Fibroblast of pulmonary artery (primary cell): ENCODE measurements around the gene FAM180B.
A peak's percentile ranks its signal among the peaks of the same experiment; 100 is the strongest.
"Not testable (repeated sequence)": the region's sequence is repeated elsewhere in the genome, so short reads cannot be mapped to it uniquely, and the experiment has no call there.

ENCODE experiments used
- DNase-seq: peaks from one replicate; pipeline ENCODE4 v3.0.0-alpha.2; 2010; ENCODE audit warnings: low read depth
- H3K4me3 ChIP-seq: replicated peaks from 2 replicates; pipeline ENCODE4 v1.5.1; 2011; ENCODE audit warnings: low read depth, mild to moderate bottlenecking, control low read depth, low read length, moderate library complexity
- TF ChIP-seq, protein P1 (sequence below): IDR thresholded peaks from 2 replicates; pipeline ENCODE4 v1.5.1; 2011; ENCODE audit warnings: mild to moderate bottlenecking, control low read depth, low read length, inconsistent platforms; ENCODE audit errors: missing control alignments

FAM180B gene

DNA sequence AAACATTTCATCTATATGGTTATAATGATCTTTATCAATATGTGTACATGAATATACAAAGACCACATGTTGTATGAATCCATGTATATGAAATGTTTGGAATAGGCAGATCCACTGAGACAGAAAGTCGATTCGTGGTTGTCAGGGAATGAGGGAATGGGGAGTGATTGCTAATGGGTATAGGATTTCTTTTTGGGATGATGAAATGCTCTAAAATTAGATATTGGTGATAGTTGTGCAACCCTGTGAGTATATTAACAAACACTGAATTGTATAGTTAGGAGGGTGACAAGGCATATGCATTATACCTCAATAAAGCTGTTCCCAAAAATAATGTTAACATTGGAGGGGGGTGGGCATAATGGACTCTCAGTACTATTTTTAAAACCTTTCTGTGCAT is 26.1 kb upstream of the FAM180B start:
- TF ChIP-seq, protein P1, sequence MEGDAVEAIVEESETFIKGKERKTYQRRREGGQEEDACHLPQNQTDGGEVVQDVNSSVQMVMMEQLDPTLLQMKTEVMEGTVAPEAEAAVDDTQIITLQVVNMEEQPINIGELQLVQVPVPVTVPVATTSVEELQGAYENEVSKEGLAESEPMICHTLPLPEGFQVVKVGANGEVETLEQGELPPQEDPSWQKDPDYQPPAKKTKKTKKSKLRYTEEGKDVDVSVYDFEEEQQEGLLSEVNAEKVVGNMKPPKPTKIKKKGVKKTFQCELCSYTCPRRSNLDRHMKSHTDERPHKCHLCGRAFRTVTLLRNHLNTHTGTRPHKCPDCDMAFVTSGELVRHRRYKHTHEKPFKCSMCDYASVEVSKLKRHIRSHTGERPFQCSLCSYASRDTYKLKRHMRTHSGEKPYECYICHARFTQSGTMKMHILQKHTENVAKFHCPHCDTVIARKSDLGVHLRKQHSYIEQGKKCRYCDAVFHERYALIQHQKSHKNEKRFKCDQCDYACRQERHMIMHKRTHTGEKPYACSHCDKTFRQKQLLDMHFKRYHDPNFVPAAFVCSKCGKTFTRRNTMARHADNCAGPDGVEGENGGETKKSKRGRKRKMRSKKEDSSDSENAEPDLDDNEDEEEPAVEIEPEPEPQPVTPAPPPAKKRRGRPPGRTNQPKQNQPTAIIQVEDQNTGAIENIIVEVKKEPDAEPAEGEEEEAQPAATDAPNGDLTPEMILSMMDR: no peak
- no peak for DNase-seq

DNA sequence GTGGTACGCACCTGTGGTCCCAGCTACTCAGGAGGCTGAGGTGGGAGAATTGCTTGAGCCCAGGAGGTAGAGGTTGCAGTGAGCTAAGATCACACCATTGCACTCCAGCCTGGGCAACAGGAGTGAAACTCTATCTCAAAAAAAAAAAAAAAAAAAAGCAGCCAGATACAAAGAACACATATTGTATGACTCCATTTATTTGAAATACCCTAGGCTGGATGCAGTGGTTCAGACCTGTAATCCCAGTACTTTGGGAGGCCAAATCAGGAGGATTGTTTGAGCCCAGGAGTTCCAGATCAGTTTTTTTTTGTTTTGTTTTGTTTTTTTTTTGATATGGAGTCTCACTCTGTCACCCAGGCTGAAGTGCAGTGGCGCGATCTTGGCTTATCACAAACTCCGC is 24.1 kb upstream of the FAM180B start:
- H3K4me3 ChIP-seq: not testable (repeated sequence)

More for the DNA sequence above, 26.1 kb upstream of the FAM180B start:
- no peak overlapping the region for H3K4me3 ChIP-seq

DNA sequence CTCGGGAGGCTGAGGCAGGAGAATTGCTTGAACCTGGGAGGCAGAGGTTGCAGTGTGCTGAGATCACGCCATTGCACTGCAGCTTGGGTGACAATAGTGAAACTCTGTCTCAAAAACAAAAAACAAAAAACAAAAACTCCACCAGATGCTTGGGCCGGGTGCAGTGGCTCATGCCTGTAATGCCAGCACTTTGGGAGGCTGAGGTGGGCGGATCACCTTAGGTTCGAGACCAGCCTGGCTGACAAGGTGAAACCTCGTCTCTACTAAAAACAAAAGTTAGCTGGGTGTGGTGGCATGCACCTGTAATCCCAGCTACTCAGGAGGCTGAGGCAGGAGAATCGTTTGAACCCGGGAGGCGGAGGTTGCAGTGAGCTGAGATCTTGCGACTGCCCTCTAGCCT is 22.1 kb upstream of the FAM180B start:
- not testable (repeated sequence) for DNase-seq, H3K4me3 ChIP-seq

More for the DNA sequence above, 24.1 kb upstream of the FAM180B start:
- DNase-seq: not testable (repeated sequence)

DNA sequence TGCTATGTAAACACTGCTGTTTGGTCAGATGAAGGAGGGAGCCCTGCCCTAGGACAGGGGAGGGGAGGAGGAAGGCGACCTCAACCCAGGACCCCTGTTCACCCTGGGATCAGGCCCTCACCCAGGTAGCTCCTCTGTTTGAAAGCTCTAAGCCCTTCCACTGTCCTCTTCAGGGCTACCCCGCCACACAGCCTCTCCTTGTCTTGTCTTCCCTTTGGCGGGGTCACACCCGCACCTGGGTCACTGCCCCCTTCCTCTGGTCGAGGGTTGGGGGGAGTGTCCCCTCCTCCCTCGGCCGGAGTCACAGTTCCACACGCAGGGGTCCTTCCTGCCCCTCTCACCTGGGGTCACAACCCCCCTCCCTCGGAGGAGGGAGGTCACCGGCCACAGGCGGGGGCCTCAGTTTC is 21.5 kb upstream of the FAM180B start:
- TF ChIP-seq, protein P1: no peak
- DNase-seq: no peak
- H3K4me3 ChIP-seq: peak overlapping the region; percentile 83

DNA sequence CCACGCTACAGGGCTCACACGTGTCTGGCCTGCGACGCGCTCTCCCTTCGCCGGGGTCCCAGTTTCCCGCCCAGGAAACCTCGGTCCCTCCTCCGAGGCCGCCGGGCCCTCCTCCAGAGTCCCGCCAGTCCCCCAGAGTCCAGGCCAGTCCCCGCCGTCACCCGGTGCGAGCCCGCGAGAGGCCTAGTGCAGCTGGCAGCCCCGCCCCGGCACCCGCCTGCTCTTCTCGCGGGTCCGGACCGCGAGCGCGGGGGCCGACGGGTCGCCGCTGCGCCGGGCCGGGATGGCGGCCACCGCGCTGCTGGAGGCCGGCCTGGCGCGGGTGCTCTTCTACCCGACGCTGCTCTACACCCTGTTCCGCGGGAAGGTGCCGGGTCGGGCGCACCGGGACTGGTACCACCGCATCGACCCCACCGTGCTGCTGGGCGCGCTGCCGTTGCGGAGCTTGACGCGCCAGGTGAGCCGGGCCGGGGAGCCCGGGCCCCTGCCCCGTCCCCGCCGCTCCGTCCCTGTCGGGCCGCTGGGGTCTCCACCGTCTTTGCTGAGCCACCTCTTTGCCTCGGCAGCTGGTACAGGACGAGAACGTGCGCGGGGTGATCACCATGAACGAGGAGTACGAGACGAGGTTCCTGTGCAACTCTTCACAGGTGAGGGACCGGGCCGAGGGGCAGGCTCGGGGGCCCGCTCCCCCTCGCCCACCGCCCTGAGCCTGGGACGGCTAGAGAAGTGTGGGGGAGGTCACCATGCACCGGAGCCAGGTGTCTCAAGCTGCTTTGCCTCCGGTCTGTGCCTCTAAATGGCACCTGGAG is 20.9 kb upstream of the FAM180B start, which contains the start of gene PTPMT1:
Gene PTPMT1 (plus strand): TSS at position 260 of the 809 bp plus-strand sequence. CDS start 24 bp downstream, at position 284.
- H3K4me3 ChIP-seq: peak within 1 kb of the TSS; percentile 83
- peak; percentile 69 for DNase-seq
- TF ChIP-seq, protein P1: no peak

DNA sequence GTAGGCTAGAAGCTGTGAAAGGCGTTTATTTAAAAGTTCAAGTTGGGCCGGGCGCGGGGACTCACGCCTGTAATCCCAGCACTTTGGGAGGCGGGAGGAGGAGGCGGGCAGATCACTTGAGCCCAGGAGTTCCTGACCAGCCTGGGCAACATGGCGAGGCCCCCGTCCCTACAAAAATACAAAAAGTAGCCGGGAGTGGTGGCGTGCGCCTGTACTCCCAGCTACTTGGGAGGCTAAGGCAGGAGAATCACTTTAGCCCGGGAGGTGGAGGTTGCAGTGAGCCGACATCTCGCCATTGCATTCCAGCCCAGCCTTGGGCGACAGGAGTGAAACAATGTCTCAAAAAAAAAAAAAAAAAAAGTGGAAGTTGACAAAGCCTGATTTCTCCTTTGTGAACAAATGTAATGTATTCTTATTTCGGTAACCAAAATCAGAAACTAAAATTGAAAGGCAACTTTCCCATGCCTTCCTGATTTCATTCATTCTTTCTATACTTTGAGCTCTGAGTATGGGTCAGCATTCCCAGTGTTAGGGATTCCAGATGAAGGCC is 20.3 kb upstream of the FAM180B start:
- no peak for DNase-seq
- H3K4me3 ChIP-seq: peak overlapping the region; percentile 83
- TF ChIP-seq, protein P1: no peak

DNA sequence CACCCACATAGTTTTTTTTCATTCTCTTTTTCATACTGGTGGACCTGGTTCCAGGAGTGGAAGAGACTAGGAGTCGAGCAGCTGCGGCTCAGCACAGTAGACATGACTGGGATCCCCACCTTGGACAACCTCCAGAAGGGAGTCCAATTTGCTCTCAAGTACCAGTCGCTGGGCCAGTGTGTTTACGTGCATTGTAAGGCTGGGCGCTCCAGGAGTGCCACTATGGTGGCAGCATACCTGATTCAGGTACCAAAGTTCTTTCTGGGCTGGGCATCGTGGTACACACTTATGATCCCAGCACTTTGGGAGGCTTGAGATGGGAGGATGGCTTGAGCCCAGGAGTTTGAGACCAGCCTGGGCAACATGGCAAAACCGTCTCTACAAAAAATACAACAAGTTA is 16.8 kb upstream of the FAM180B start:
- DNase-seq: no peak
- TF ChIP-seq, protein P1: no peak
- H3K4me3 ChIP-seq: no peak overlapping the region
